ENCODE results near the gene BMF.

GRCh38 chr15:40082195-40082883 is 26.3 kb downstream of the BMF start:
- no peak for TF ChIP-seq GATA2 (IDR thresholded peaks at IDR 0.05; ENCODE audit: low read depth, low read length)
- TF ChIP-seq GATA3 (IDR thresholded peaks at IDR 0.05; ENCODE audit: low read depth, low read length), result no peak
